Stimulated activated CD4-positive, alpha-beta T cell treated with anti-CD3 and anti-CD28 coated beads, Interleukin-15, amount 100 ng/mL, for 24 hours (primary cell): ENCODE data around the gene SKAP2.
A peak's percentile ranks its signal among the peaks of the same experiment; 100 is the strongest.

ENCODE experiments used
- DNase-seq: peaks from one replicate; pipeline ENCODE4 v3.0.0-alpha.2; 2020

Gene SKAP2, protein sequence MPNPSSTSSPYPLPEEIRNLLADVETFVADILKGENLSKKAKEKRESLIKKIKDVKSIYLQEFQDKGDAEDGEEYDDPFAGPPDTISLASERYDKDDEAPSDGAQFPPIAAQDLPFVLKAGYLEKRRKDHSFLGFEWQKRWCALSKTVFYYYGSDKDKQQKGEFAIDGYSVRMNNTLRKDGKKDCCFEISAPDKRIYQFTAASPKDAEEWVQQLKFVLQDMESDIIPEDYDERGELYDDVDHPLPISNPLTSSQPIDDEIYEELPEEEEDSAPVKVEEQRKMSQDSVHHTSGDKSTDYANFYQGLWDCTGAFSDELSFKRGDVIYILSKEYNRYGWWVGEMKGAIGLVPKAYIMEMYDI

DNA sequence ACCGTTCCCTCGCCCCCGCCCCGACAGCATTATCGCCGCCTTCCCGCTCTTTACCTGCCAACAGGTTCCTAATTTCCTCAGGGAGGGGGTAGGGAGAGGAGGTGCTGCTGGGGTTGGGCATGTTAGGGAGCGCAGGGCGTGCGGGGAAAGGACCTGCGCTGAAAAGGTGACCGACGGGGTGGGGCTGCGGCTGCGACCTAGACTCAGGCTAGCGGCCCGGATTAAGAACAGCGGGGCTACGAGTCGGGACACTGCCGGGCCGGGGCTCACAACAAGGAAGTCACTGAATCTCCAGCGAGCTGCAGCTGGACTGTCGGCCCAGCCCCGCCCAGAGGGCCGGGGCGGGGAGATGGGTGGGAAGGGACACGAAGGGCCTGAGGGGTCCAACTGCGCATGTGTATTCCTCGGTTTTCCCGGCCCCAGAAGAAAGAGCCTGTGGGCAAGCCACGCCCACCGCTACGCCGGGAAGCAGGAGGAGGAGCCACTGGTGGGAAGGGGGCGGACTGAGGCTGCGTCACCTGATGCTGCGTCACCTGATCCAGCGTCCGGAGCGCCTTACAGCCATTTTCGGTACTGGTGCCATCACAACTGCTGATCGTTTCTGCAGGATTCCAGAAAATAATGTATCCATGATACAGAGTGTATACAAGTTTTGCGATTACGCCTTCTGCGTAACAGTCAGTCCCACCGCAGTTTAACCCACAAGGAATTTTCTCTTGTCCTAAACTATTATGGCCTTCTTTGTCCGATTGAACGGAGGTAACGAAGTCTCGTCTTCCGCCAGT is at the start of gene SKAP2:
SKAP2 (minus strand) TSS at position 282 of the 785 bp plus-strand sequence; CDS start at position 121, 161 bp downstream.
- peak; percentile 93 for DNase-seq

DNA sequence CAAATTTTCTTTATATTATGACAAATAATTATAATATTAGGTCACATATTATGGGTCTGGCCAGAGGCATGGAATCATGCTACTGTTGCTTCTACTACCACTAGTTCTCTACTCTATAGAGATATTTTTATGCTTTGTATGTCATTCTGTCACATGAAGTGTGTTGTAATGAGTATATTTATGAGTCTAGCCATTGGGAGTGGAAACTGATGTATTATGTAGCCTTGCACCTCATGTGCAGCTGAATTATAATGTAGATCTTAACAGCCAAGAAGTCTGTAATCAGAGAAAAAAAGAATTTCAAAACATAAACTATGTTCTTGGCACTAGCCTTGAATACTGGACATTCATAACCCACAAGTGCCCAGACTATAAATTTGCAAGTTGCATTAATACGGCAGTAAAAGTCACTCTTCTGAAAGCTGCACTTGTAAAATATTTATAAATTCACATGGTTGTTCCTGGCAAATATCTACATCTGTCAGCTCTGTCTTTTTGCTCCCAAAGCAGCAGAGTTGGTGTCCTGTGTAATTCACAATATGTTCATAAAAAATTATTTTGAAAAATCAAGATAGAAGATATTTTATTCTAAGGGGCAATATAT is 48.6 kb upstream of the SKAP2 start:
- DNase-seq = no peak

DNA sequence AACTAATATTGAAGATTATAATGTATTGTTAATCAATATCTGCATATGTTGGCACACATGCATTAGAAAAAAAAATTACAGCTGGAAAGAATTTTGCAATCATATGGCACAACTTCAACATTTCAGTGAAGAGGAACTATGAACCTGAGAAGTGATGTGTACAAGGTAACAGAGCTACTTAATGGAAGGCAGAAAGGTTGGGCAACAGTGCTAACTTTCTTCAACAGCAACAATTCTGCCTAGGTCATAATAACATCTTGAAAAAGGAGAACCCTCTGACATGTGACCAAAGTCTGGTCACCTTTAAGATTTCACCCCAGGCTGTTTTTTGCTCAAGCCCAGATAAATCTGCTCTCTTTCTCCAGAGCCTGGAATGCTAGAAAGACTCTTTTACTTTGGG is 47.9 kb upstream of the SKAP2 start:
- no peak for DNase-seq

DNA sequence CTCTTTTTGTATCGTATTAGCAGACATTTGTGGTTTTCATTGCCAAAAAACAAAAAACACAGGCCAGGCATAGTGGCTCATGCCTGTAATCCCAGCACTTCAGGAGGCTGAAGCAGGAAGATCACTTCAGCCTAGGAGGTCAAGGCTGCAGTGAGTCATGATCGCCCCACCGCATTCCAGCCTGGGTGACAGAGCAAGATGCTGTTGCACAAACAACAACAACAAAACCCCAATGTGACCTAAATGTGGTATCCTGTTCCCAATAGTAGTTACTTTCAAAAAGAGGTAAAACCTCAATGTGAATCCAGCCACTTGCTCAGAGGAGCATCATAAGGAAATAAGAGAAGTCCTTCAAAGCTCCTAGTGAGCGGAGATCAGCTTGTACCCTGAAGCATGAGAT is 45.8 kb upstream of the SKAP2 start:
- DNase-seq = no peak

DNA sequence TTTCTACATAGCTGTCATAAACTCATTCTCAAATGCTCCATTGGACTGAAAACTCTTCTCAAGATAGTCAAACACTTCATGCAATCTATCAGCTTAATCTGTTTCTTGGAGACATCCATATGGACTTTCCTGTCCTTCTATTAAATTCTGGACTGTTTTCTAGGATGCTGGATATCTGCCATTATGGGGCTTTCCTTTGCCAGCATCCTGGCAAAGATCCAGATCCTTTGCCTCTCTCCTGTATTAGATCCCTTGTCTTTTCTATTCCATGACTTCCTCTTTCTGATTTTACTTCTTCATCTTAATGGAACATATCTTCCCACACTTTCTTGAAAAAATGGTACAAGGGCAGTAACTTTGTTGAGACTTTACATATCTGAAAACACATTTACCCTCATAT is 35.9 kb upstream of the SKAP2 start:
- DNase-seq = no peak

DNA sequence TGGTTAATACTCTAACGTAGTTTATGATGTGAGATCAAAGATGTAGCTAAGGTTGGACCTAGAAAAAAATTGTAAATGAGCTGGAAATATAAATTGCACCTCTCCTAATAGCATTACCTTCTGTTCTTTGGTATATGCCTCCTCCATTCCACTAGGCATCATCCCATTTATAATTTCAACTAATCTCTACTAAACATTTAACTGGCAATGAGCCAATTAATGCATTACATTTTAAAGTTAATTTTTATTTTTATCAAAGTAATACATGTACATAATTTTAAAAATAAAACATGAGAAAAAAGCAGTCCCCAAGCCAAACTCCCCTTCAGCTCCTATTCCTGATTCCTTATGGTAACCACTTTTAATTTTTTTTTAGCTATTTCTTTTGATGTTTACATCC is 35.1 kb upstream of the SKAP2 start:
- DNase-seq = no peak

DNA sequence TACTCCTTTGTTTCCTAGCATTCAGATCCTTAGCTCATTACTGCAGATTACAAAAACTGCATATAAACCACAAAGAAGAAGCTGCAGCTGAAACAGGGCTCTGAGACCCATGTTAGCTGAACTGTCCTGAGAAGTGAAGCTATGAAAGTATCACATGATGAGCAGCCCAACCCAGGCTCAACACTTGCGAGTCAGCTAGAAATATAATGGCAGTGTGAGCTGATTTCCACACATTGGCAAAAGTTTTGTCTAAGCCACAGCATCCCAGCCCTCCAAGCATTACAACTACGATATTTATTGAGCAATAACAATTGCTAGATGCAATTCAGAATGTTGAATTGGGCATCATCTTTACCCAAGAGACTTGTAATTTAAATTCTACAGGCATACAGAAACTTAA is 34.5 kb upstream of the SKAP2 start:
- DNase-seq = no peak

DNA sequence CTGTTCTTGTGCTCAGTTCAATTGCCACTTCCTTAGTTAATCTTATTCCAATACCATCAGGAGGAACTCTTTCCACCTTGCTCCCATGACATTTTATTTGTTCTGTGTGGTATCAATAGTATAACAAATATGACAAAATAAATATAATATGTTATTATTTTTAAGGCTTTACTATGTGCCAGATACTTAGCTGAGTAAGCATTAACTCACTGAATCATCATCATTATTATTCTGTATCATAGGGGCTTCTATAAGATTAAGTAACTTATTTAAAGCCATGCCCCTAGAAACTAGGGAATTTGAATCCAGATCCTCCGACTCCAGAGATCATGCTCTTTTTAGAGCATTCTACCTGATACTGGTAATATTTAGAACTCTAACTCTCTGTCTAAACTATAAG is 33.5 kb upstream of the SKAP2 start:
- no peak for DNase-seq

DNA sequence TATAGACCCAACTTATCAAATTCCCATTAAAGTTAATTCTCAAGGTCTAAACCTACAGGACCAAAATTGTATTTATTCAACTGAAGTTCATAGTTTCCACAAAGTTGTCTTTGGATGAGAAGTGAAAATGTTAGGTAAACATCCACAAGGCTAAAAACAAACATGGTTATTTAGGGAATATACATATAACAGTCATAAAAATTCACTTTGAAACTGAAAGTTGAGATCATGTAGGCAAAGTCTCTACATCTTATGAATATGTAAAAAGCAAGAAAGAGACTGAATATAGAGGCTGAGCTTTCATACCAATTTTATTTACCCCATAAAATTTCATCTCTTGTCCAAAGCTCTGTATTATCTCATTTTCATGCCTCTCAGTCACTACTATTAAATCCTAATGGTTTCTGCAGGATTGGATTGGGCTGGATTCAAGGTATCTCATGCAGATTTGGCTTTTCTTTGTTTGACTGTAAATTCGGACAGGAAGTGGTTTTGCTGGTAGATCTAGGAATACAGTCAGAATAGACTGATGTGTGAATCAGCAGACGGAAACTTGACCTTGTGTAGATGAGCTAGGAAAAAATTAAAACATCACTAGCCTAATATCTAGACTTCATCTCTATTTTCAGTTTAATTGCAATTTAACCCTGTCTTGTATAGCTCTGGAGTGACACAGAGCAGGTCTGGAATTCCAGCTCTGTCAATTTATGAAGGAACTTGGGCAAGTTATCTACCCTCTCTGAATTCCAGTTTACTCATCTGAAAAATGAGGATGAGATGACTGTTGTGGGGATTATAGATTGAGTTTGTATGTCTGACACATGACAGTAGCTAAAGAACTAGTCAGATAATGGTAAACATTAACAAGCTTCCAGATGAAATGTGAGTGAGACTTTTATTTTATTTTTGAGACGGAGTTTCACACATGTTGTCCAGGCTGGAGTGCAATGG is 27.3 kb upstream of the SKAP2 start:
- DNase-seq = no peak

DNA sequence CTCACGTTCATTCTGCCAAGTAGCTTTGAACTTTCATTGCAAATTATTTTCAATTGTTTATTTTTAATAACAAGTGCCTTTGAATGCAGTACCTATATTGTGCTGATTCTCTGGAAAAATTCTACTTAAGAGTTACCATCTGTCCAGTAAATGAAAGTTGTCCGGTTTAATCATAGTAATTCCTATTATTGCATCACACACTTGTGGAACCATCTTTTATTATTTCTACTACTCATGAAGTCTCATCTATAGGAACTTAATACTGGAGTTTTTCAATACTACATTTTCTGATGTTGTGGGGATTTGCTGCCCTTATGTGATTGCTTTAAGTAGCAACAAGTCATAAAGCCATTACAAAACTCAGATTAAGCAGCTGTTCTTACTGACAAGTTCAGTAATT is 16.5 kb upstream of the SKAP2 start:
- no peak for DNase-seq

DNA sequence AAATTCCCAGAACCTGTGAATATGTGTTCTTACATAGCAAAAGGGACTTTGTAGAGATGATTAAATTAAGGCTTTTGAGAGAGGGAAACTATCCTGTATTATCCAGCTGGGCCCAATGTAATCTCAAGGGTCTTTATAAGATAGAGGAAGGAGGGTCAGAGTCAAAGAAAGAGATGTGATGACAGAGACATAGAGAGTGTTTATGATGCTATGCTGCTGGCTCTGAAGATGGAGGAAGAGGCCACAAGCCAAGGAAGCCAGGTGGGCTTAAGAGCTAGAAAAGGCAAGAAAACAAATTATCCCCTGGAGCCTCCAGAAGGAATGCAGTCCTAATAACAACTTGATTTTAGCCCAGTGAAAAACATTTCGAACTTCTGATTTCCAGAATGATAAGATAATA is 15.3 kb upstream of the SKAP2 start:
- DNase-seq = no peak

DNA sequence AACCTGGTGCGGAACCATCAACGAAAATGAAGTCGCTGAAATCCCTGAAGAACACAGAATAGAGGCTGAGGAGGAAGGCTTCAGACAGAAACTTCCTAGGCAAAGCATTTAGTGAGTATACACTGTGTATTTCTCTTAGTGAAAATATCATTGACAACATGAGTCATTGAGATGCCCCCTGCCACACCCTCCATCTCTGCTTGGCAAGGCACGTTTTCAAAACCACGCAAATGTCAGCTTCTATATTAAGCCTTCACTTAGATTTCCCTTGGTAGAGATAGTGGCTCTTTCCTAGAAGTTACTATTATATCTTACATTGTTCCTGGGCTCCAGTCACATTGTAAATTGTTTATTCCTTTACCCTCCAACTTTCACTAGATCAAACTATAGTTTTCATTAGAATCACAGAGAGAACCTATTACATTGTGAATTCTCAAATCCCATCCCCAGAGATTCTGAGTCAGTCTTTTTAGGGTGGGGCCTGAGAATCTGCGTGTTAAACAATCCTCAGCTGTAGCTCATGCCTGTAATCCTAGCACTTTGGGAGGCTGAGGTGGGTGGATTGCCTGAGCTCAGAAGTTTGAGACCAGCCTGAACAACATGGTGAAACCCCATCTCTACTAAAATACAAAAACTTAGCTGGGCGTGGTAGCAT is 4.6 kb upstream of the SKAP2 start:
- no peak for DNase-seq

DNA sequence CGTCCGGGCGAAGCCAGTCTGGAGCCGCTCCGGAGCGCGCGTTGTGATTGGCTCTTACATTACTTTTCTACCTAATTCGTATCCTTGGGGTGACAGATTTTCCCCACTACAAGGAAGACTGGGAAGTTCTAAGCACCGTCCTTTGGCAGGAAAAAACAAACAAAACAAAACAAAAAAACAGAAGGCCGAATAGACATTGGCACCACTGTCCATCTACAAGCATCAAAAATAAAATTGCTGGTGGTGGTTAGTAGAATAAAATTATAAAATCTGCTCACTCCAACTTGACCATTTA is 651 bp upstream of the SKAP2 start:
- no peak for DNase-seq

DNA sequence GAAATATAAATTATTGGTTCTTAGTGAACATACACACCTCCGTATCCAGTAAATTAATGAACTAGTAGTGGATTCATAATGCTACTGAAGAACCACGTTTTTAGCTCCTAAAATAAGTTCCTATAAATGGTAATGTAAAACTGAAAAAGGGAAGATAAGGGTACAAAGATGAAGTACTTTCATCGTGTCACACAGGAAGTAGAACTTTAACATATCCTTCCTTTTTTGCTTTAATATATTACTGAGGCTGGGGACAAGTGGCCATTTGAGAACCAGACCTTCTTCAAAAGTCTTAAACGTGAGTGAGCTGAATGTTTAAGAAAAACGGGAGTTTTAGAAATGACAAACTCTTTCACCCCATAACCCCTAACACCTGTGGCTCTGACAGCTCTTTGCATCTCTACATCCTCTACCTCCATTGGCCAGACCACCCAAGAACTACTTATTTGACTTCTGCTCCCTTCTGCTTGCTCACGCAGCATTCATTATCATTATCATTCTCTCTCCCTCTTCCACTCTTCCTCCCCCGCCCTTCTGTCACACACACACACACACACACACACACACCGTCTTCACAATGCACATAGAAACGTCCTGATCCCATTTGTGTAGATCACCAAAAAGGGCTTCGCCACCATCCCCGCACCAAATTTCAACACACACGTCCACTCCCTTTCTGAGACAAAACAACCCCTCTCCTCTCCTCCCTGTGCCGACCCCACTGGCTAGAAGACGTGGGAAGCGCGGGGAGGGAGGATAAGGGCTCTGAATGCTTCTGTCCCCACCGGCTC is 677 bp downstream of the SKAP2 start:
- DNase-seq = no peak

DNA sequence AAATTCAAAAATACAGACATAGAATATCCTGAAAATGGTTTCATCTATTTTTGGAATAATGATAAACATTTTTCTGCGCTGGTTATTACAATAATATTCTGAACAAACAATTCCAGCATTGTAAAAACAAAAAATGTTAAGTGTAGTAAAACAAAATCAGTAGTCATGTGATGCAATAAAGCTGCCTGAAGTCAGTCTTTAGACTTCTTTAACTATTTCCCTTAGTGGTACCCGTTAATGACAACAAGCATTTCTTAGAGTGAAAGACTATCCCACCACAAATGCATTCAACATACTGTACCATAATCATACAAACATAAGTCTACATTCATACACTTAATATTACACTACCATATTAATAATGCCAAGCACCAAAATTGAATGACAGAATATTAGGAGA is 1.6 kb downstream of the SKAP2 start:
- DNase-seq = no peak

DNA sequence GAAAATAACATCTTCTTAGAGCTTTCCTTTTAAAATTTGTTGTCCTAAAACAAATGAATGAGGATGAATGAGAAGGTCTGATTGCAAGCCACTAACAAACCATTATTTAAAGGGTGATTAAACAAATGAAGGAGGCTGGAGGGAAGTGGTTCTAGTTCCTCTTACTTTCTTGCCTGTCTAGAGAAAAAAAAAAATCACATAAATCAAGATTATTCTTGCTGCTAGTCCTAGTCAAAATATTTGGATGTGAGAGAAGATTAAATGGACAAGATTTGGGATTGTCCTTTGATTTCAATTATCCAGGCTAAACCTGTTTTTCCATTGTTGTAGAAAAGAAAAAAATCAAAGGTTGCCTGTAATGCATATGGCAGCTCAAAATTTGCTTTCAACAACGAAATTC is 3.3 kb downstream of the SKAP2 start:
- no peak for DNase-seq

DNA sequence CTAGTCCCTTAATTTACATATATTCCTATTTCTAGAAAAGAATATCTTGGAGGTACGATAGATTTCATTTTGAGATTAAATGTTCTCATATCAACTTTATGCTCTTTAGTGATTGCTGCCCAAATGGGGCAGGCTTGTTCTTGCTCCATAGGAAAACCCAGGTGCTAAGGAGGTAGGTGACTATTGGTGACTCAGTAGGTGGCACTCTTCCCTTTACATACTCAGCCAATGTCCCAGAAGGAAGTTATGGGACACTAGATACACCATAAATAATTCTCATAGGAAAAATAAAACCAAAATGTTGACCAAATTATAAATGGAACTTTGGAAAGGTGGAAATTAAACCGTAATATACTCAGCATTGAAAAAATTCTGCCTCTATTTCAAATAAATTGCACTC is 4.0 kb downstream of the SKAP2 start:
- DNase-seq = no peak

DNA sequence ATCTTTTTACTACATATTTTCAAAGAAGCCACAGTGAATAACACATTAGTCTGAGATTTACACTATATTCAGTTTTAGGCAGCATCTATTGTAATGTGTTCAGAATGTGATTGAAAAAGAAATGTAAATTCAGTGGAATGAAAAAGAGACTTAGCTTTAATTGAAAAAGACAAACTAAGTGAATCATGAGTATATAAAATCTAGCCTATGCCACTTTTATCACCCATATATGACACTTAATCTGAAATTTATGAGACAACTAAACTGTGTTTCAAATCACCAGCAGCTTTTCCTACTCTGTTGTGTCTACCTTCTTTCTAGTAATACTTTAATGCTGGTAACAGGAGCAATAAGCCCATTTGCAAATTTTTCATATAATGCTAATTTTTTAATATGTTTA is 4.7 kb downstream of the SKAP2 start:
- no peak for DNase-seq

DNA sequence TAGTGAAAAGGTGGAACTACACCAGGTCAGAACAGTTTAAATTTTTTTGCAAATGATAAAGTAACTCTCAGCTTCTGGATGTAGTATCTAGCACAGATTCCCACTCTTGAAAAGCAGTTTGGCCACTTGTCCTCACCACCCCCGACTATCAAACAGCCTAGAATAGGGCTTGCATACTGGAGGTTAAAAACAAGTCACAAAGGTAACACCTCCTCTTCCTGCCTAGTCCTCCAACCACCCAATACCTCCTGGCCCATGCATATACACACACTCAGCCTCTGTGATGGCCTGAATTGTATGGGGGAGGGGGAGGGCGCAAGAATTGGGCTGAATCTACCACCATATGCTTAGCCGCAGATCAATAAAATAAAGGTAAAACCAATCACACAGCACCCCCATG is 5.7 kb downstream of the SKAP2 start:
- no peak for DNase-seq

DNA sequence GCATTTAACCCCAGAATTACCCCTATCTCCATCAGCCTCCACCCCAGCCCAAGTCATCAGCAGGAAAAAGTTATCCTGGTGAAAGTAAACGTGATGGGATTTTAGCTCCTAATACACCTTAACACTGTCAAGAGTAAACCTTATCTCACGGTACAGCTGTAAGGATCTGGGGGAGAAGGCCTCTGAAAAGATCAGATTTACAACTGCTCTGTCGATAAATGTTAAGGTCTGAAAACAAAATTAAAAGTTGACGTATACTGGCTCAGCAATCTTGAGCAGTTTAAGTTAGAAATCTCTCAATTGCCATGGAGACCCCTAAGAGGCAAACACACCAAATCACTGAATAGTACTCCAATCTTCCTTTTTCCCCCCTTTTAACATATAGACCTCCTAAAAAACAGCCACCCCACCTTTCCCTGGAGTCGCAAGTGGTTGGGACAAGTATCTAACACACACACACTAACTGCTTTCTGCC is 6.1 kb downstream of the SKAP2 start:
- DNase-seq = no peak

DNA sequence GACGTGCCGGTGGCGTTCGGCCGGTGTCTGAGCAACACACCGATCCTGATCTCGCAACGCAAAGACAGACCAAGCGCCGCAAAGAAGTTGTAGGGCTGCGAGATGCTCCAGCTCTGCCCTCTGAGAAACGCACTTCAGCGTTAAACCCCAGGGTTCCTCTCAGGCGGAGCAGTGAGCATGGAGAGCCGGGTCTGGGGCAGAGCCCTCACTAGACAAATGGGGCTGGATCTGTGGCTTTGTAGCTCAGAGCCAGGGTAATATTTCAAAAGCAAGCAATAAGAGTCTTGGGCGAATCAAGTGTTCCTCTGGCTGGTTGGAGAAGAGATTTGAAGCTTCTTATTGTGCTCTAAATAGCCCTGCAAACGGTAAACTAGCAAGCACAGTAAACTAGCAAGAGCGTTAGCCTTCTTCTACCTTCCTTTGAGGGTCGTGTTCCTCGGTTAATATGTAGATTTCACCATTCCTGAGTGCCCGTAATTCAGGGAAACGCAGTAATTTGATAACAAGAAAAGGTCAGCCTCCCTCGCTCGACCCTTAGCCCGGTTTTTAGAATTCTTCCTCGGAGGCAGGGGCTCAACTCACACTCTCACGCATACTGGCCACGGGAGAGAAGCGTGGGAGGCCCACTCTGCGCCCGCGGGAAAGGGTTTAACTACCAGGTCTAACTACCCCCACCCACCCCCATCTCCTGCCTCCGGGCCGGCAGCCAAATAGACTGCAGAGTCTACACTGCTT is 6.7 kb downstream of the SKAP2 start:
- peak; percentile 9 for DNase-seq
